ENCODE data around the gene SECTM1. TPM values are rescaled to one million over a fixed set of nuclear protein-coding genes. Genes with fewer than 3 reads are reported as not detected.

SECTM1 gene
- total RNA-seq, 1 donor from 2014 or later = not detected

DNA sequence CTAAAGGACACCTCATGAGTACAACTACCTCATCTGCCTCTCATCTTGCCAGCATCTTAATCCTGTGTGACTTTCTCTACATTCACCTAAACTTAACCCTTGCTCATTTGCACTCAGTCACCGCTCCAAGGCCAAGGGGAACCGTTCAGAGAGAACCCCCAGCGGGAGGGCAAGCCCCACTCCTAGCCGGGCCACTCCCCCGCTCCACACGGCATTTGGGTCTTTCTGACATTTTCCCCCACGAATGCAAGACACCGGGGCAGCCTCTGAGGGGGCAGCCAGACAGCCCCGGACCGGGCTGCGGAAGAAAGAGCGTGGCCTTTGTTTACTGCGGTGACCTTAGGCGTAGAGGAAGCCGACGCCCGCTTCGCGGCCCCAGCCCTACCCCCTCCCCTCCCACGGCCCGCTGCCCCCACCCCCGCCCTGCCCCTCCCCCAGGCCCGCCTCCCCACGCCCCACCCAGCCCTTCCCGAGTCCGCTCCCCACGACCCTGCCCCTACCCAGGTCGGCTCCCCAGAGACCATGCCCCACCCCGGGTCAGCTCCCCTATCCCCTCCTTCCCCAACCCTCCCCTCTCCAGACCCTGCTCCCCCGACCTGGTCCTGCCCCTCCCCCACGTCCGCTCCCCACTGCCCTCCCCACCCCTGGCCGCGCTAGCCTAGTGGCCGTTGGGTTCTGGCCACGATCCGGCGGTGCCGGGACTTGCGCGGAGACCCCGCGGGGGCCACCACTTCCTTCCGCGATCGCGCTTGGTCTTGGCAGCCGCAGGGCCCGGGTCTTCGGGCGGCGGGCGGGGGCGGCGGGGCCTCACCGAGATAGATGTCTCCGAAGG, 60.9 kb downstream of the SECTM1 start:
- TF ChIP-seq, protein P1, sequence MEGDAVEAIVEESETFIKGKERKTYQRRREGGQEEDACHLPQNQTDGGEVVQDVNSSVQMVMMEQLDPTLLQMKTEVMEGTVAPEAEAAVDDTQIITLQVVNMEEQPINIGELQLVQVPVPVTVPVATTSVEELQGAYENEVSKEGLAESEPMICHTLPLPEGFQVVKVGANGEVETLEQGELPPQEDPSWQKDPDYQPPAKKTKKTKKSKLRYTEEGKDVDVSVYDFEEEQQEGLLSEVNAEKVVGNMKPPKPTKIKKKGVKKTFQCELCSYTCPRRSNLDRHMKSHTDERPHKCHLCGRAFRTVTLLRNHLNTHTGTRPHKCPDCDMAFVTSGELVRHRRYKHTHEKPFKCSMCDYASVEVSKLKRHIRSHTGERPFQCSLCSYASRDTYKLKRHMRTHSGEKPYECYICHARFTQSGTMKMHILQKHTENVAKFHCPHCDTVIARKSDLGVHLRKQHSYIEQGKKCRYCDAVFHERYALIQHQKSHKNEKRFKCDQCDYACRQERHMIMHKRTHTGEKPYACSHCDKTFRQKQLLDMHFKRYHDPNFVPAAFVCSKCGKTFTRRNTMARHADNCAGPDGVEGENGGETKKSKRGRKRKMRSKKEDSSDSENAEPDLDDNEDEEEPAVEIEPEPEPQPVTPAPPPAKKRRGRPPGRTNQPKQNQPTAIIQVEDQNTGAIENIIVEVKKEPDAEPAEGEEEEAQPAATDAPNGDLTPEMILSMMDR (IDR thresholded peaks at IDR 0.05) = no peak
- TF ChIP-seq EZH2phosphoT487 (IDR thresholded peaks at IDR 0.05) (no peak), EZH2 (IDR thresholded peaks at IDR 0.05) (no peak)
- H3K27me3 Mint-ChIP-seq (ENCODE audit: insufficient read depth, low read depth) = peaks cover 6% of the 10 kb centered on the region
- no peak overlapping the region for H2AFZ ChIP-seq (replicated peaks)
- H3K27me3 ChIP-seq = peaks cover 4% of the 10 kb centered on the region
- peak overlapping the region; percentile 93 for H3K27ac Mint-ChIP-seq
- H3K9ac ChIP-seq = peak overlapping the region; percentile 99
- H3K79me2 ChIP-seq (ENCODE audit: low read depth) = peaks cover 55% of the 10 kb centered on the region
- no peaks in the 10 kb centered on the region for H3K9me3 Mint-ChIP-seq
- H3K4me3 Mint-ChIP-seq = peak overlapping the region; percentile 94
- H4K20me1 ChIP-seq (ENCODE audit: low read depth) = peaks cover 50% of the 10 kb centered on the region
- peak overlapping the region; percentile 91 for H3K4me2 ChIP-seq
- H3K9me3 ChIP-seq (ENCODE audit: low read depth) = no peaks in the 10 kb centered on the region
- peak; percentile 63 for DNase-seq (ENCODE audit: low spot score)
- H3K27ac ChIP-seq = peak overlapping the region; percentile 100
- peaks cover 21% of the 10 kb centered on the region for H3K36me3 Mint-ChIP-seq
- peaks cover 9% of the 10 kb centered on the region for H3K36me3 ChIP-seq
- H3K4me1 ChIP-seq = peaks cover 18% of the 10 kb centered on the region
- H3K4me1 Mint-ChIP-seq = peaks cover 41% of the 10 kb centered on the region
- peaks cover 9% of the 10 kb centered on the region for H3F3A ChIP-seq (ENCODE audit: low read depth)
- H3K4me3 ChIP-seq = peak overlapping the region; percentile 82

GRCh38 chr17:82271401-82271800, 62.2 kb downstream of the SECTM1 start:
- H3K79me2 ChIP-seq (ENCODE audit: low read depth) = peaks cover 68% of the 10 kb centered on the region
- no peak overlapping the region for H3K27ac ChIP-seq
- peak overlapping the region; percentile 82 for H3K4me3 ChIP-seq
- Mint-ChIP-seq H3K36me3 (peaks cover 25% of the 10 kb centered on the region), H3K4me3 (peak overlapping the region; percentile 94), H3K4me1 (peaks cover 43% of the 10 kb centered on the region), H3K27me3 (ENCODE audit: insufficient read depth, low read depth) (peaks cover 2% of the 10 kb centered on the region), H3K27ac (no peak overlapping the region), H3K9me3 (no peaks in the 10 kb centered on the region)
- no peaks in the 10 kb centered on the region for H3K9me3 ChIP-seq (ENCODE audit: low read depth)
- peak overlapping the region; percentile 91 for H3K4me2 ChIP-seq
- H4K20me1 ChIP-seq (ENCODE audit: low read depth) = peaks cover 63% of the 10 kb centered on the region
- H3F3A ChIP-seq (ENCODE audit: low read depth) = peaks cover 9% of the 10 kb centered on the region
- peaks cover 4% of the 10 kb centered on the region for H3K27me3 ChIP-seq
- H2AFZ ChIP-seq (replicated peaks) = no peak overlapping the region
- no peak for TF ChIP-seq EZH2 (IDR thresholded peaks at IDR 0.05)
- TF ChIP-seq EZH2phosphoT487 (IDR thresholded peaks at IDR 0.05) = no peak
- TF ChIP-seq, protein P1 (IDR thresholded peaks at IDR 0.05) = no peak
- no peak overlapping the region for H3K9ac ChIP-seq
- DNase-seq (ENCODE audit: low spot score) = no peak
- H3K36me3 ChIP-seq = peaks cover 9% of the 10 kb centered on the region
- H3K4me1 ChIP-seq = peaks cover 18% of the 10 kb centered on the region

Other genes starting within 250 kb of the SECTM1 start
- 77.9 and 266 TPM in 2 replicates for gene FASN, start 235.5 kb downstream of the SECTM1 start, total RNA-seq (ENCODE audit: low replicate concordance)
- 15.0 and 29.8 TPM in 2 replicates for gene CCDC57, start 120.9 kb downstream of the SECTM1 start, total RNA-seq (ENCODE audit: low replicate concordance)
- 21.0 and 82.9 TPM in 2 replicates for gene SLC16A3, start 104.7 kb downstream of the SECTM1 start, total RNA-seq (ENCODE audit: low replicate concordance)
- 41.5 and 60.7 TPM in 2 replicates for gene CSNK1D, start 60.1 kb downstream of the SECTM1 start, total RNA-seq (ENCODE audit: low replicate concordance)
- 0.62 TPM in 1 of 2 replicates, not detected in the other for gene CD7, start 16.2 kb downstream of the SECTM1 start, total RNA-seq (ENCODE audit: low replicate concordance)
- gene TEX19, start 25.5 kb upstream of the SECTM1 start, total RNA-seq (ENCODE audit: low replicate concordance) = 0.19 TPM in 1 of 2 replicates, not detected in the other
- gene UTS2R, start 38.0 kb upstream of the SECTM1 start, total RNA-seq (ENCODE audit: low replicate concordance) = 0.46 TPM in 1 of 2 replicates, not detected in the other
- 22.3 and 41.8 TPM in 2 replicates for gene HEXD, start 84.6 kb upstream of the SECTM1 start, total RNA-seq (ENCODE audit: low replicate concordance)
- gene OGFOD3, start 84.8 kb upstream of the SECTM1 start, total RNA-seq (ENCODE audit: low replicate concordance) = 26.8 and 34.2 TPM in 2 replicates
- gene CYBC1, start 117.0 kb upstream of the SECTM1 start, total RNA-seq (ENCODE audit: low replicate concordance) = 75.1 and 87.9 TPM in 2 replicates
- 154 and 166 TPM in 2 replicates for gene NARF, start 125.0 kb upstream of the SECTM1 start, total RNA-seq (ENCODE audit: low replicate concordance)
- 28.1 and 45.9 TPM in 2 replicates for gene FOXK2, start 186.0 kb upstream of the SECTM1 start, total RNA-seq (ENCODE audit: low replicate concordance)

Data from neural progenitor cell (in vitro differentiated cells).